ENCODE measurements around the gene NAT14. TPM values are rescaled to one million over a fixed set of nuclear protein-coding genes. Genes with fewer than 3 reads are reported as not detected.

NAT14 gene
- total RNA-seq, 2 donors from 2014 or later, result 4.9 to 7.7 TPM

GRCh38 chr19:55489711-55490477, 4.9 kb downstream of the NAT14 start:
- no peak overlapping the region for H3K9ac ChIP-seq (ENCODE audit: low read depth in 2 of 2, low read length in 2 of 2)
- H3K36me3 ChIP-seq, result no peaks in the 10 kb centered on the region
- no peak for DNase-seq
- TF ChIP-seq CTCF (IDR thresholded peaks at IDR 0.05), result no peak
- peak overlapping the region; percentile 9 for H3K27ac ChIP-seq
- no peak overlapping the region for H3K4me3 ChIP-seq
- intact Hi-C loops (cut with DNase I), result no loop called here
- peaks cover 3% of the 10 kb centered on the region for H3K4me1 ChIP-seq
- H3K27me3 ChIP-seq, result no peaks in the 10 kb centered on the region
- H3K9me3 ChIP-seq, result no peaks in the 10 kb centered on the region

GRCh38 chr19:55490478-55491432, 5.8 kb downstream of the NAT14 start:
- intact Hi-C loops (cut with DNase I), result no loop called here
- no peaks in the 10 kb centered on the region for H3K36me3 ChIP-seq
- DNase-seq, result no peak
- H3K27ac ChIP-seq, result no peak overlapping the region
- H3K4me3 ChIP-seq, result no peak overlapping the region
- H3K27me3 ChIP-seq, result no peaks in the 10 kb centered on the region
- TF ChIP-seq CTCF (IDR thresholded peaks at IDR 0.05), result no peak
- H3K9ac ChIP-seq (ENCODE audit: low read depth in 2 of 2, low read length in 2 of 2), result no peak overlapping the region
- no peaks in the 10 kb centered on the region for H3K9me3 ChIP-seq
- H3K4me1 ChIP-seq, result no peaks in the 10 kb centered on the region

- intact Hi-C loops (cut with DNase I), result no loop called here
- H3K9me3 ChIP-seq, result no peaks in the 10 kb centered on the region
- H3K27ac ChIP-seq, result no peak overlapping the region
- no peaks in the 10 kb centered on the region for H3K36me3 ChIP-seq
- TF ChIP-seq CTCF (IDR thresholded peaks at IDR 0.05), result no peak
- no peaks in the 10 kb centered on the region for H3K27me3 ChIP-seq
- DNase-seq, result no peak
- no peak overlapping the region for H3K4me3 ChIP-seq
- H3K9ac ChIP-seq (ENCODE audit: low read depth in 2 of 2, low read length in 2 of 2), result no peak overlapping the region
- no peaks in the 10 kb centered on the region for H3K4me1 ChIP-seq
Observed at GRCh38 chr19:55491546-55492360, 6.8 kb downstream of the NAT14 start.

GRCh38 chr19:55492362-55492944, 7.5 kb downstream of the NAT14 start:
- Histone ChIP-seq H3K27me3 (no peaks in the 10 kb centered on the region), H3K9me3 (no peaks in the 10 kb centered on the region), H3K27ac (no peak overlapping the region), H3K36me3 (no peaks in the 10 kb centered on the region), H3K9ac (ENCODE audit: low read depth in 2 of 2, low read length in 2 of 2) (no peak overlapping the region), H3K4me3 (no peak overlapping the region), H3K4me1 (no peaks in the 10 kb centered on the region)
- no peak for TF ChIP-seq CTCF (IDR thresholded peaks at IDR 0.05)
- no peak for DNase-seq
- intact Hi-C loops (cut with DNase I), result no loop called here

Measured in colonic mucosa (tissue), 4 donors.